ENCODE results near the gene IRAK3. TPM values are rescaled to one million over a fixed set of nuclear protein-coding genes. Genes with fewer than 3 reads are reported as not detected.

Gene IRAK3
- total RNA-seq, 4 donors from 2014 or later, result 31.6 to 35.8 (median 33.2) TPM

- H3K36me3 ChIP-seq, result no peaks in the 10 kb centered on the region
- no peaks in the 10 kb centered on the region for H3K27me3 ChIP-seq
- no peak for TF ChIP-seq EP300 (IDR thresholded peaks at IDR 0.05)
- no peak for TF ChIP-seq POLR2A (IDR thresholded peaks at IDR 0.05)
- no peak for TF ChIP-seq CTCF (IDR thresholded peaks at IDR 0.05)
- no peaks in the 10 kb centered on the region for H3K4me1 ChIP-seq
- H3K9me3 ChIP-seq, result no peaks in the 10 kb centered on the region
- no peak overlapping the region for H3K27ac ChIP-seq
- H3K4me3 ChIP-seq, result no peak overlapping the region
- WGBS, 2 donors, result 88 to 91% methylated on average over 1 of the region's 1 CpG
- no peak for DNase-seq (ENCODE audit: low spot score in 2 of 2)
Measured at GRCh38 chr12:66270613-66271012, 81.6 kb downstream of the IRAK3 start.

- H3K4me3 ChIP-seq, result no peak overlapping the region
- H3K36me3 ChIP-seq, result no peaks in the 10 kb centered on the region
- H3K9me3 ChIP-seq, result no peaks in the 10 kb centered on the region
- WGBS, 2 donors, result 61 to 63% methylated on average over 3 of the region's 3 CpGs
- H3K4me1 ChIP-seq, result no peaks in the 10 kb centered on the region
- H3K27me3 ChIP-seq, result no peaks in the 10 kb centered on the region
- no peak overlapping the region for H3K27ac ChIP-seq
- TF ChIP-seq POLR2A (IDR thresholded peaks at IDR 0.05), result no peak
- no peak for TF ChIP-seq EP300 (IDR thresholded peaks at IDR 0.05)
- no peak for TF ChIP-seq CTCF (IDR thresholded peaks at IDR 0.05)
- DNase-seq (ENCODE audit: low spot score in 2 of 2), result no peak
Measured at GRCh38 chr12:66272650-66273049, 83.6 kb downstream of the IRAK3 start.

- no peak for DNase-seq (ENCODE audit: low spot score in 2 of 2)
Measured at GRCh38 chr12:66273147-66273546, 84.1 kb downstream of the IRAK3 start.

GRCh38 chr12:66275040-66275439 is 86.0 kb downstream of the IRAK3 start:
- Histone ChIP-seq H3K27ac (no peak overlapping the region), H3K36me3 (no peaks in the 10 kb centered on the region), H3K9me3 (no peaks in the 10 kb centered on the region), H3K4me1 (no peaks in the 10 kb centered on the region), H3K4me3 (no peak overlapping the region), H3K27me3 (no peaks in the 10 kb centered on the region)
- no peak for DNase-seq (ENCODE audit: low spot score in 2 of 2)
- TF ChIP-seq EP300 (IDR thresholded peaks at IDR 0.05) (no peak), POLR2A (IDR thresholded peaks at IDR 0.05) (no peak), CTCF (IDR thresholded peaks at IDR 0.05) (no peak)
- 63 to 65% methylated on average over 2 of the region's 2 CpGs for WGBS, 2 donors

More at GRCh38 chr12:66273147-66273546, 84.1 kb downstream of the IRAK3 start:
- Histone ChIP-seq H3K4me1 (no peaks in the 10 kb centered on the region), H3K27ac (no peak overlapping the region), H3K27me3 (no peaks in the 10 kb centered on the region), H3K36me3 (no peaks in the 10 kb centered on the region), H3K9me3 (no peaks in the 10 kb centered on the region), H3K4me3 (no peak overlapping the region)
- TF ChIP-seq EP300 (IDR thresholded peaks at IDR 0.05), result no peak
- TF ChIP-seq CTCF (IDR thresholded peaks at IDR 0.05), result no peak
- TF ChIP-seq POLR2A (IDR thresholded peaks at IDR 0.05), result no peak
- WGBS, 2 donors, result 63 to 86% methylated on average over 1 of the region's 1 CpG

GRCh38 chr12:66279123-66279712 is 90.2 kb downstream of the IRAK3 start:
- 49 to 68% methylated on average over 3 of the region's 3 CpGs for WGBS, 2 donors
- H3K27me3 ChIP-seq, result no peaks in the 10 kb centered on the region

More at GRCh38 chr12:66279123-66279712, 90.2 kb downstream of the IRAK3 start:
- Histone ChIP-seq H3K4me3 (no peak overlapping the region), H3K36me3 (no peaks in the 10 kb centered on the region), H3K9me3 (no peaks in the 10 kb centered on the region), H3K27ac (no peak overlapping the region), H3K4me1 (no peaks in the 10 kb centered on the region)
- TF ChIP-seq CTCF (IDR thresholded peaks at IDR 0.05), result peak; percentile 13 to 35 (median 24)
- no peak for TF ChIP-seq POLR2A (IDR thresholded peaks at IDR 0.05)
- DNase-seq (ENCODE audit: low spot score in 2 of 2), result no peak
